HepG2 (cell line): Measurements from ENCODE around the gene RHBDL1. TPM values are rescaled to one million over a fixed set of nuclear protein-coding genes. Genes with fewer than 3 reads are reported as not detected.

Source experiments
- ARHGAP35 ChIP-seq: sonication (generic); formaldehyde crosslinking; IDR thresholded peaks from 2 replicates; pipeline ENCODE4 v1.9.0; 2022; ENCODE audit warnings: mild to moderate bottlenecking, inconsistent platforms, moderate library complexity, missing genetic modification reagents, borderline replicate concordance
- CCDC6 ChIP-seq: sonication (generic); formaldehyde crosslinking; IDR thresholded peaks from 2 replicates; pipeline ENCODE4 v1.8.1; 2022; ENCODE audit warnings: mild to moderate bottlenecking, missing genetic modification reagents, moderate library complexity
- ELF1 ChIP-seq: sonication (generic); formaldehyde crosslinking; IDR thresholded peaks from 2 replicates; pipeline ENCODE4 v1.4.0; 2020; ENCODE audit warnings: missing genetic modification reagents
- GABPA ChIP-seq, 2 experiments: IDR thresholded peaks; 2 replicates each; pipeline ENCODE4 v1.6.1; 2011 to 2016; ENCODE audit warnings: low read depth in 2 of 2, low read length in 1 of 2, missing biosample characterization in 1 of 2, missing genetic modification characterization in 1 of 2
- GABPB1 ChIP-seq: IDR thresholded peaks from 2 replicates; pipeline ENCODE4 v1.6.1; 2016; ENCODE audit warnings: mild to moderate bottlenecking, missing genetic modification reagents, moderate library complexity, missing compliant biosample characterization
- GLI4 ChIP-seq: sonication (generic); formaldehyde crosslinking; IDR thresholded peaks from 2 replicates; pipeline ENCODE4 v1.5.1; 2020; ENCODE audit warnings: missing genetic modification reagents, mild to moderate bottlenecking, moderate library complexity, borderline replicate concordance
- JUND ChIP-seq: sonication (generic); formaldehyde crosslinking; IDR thresholded peaks from 2 replicates; pipeline ENCODE4 v1.8.0; 2022; ENCODE audit warnings: mild to moderate bottlenecking, missing genetic modification reagents
- MTF2 ChIP-seq: sonication (generic); formaldehyde crosslinking; IDR thresholded peaks from 2 replicates; pipeline ENCODE4 v1.5.0; 2020; ENCODE audit warnings: missing genetic modification reagents, borderline replicate concordance
- NAIF1 ChIP-seq: sonication (generic); formaldehyde crosslinking; IDR thresholded peaks from 2 replicates; pipeline ENCODE4 v1.5.0; 2020; ENCODE audit warnings: mild to moderate bottlenecking, missing genetic modification reagents, borderline replicate concordance
- SKI ChIP-seq: fragments of 450-650 bp; IDR thresholded peaks from one replicate; pipeline ENCODE4 v1.6.1; 2018; ENCODE audit warnings: mild to moderate bottlenecking; ENCODE audit not compliant: partially characterized antibody
- SP4 ChIP-seq: sonication (generic); formaldehyde crosslinking; IDR thresholded peaks from 2 replicates; pipeline ENCODE4 v1.8.1; 2023; ENCODE audit warnings: mild to moderate bottlenecking, missing genetic modification reagents
- SRSF4 ChIP-seq: fragments of 200-400 bp; formaldehyde crosslinking; IDR thresholded peaks from one replicate; pipeline ENCODE4 v1.6.1; 2018; ENCODE audit warnings: mild to moderate bottlenecking, low read depth, low read length, moderate library complexity; ENCODE audit not compliant: poor library complexity, severe bottlenecking
- ZFP62 ChIP-seq: sonication (generic); formaldehyde crosslinking; IDR thresholded peaks from 2 replicates; pipeline ENCODE4 v1.4.0; 2020; ENCODE audit warnings: missing genetic modification reagents
- ZNF30 ChIP-seq: sonication (generic); formaldehyde crosslinking; IDR thresholded peaks from 2 replicates; pipeline ENCODE4 v1.5.0; 2020; ENCODE audit warnings: mild to moderate bottlenecking, missing genetic modification reagents
- ZNF407 ChIP-seq: sonication (generic); formaldehyde crosslinking; IDR thresholded peaks from one replicate; pipeline ENCODE4 v1.5.1; 2020; ENCODE audit warnings: mild to moderate bottlenecking, missing genetic modification reagents; ENCODE audit errors: not compliant biosample characterization
- ZNF431 ChIP-seq: sonication (generic); formaldehyde crosslinking; IDR thresholded peaks from 2 replicates; pipeline ENCODE4 v1.9.0; 2022; ENCODE audit warnings: missing genetic modification reagents, low read depth, mild to moderate bottlenecking, borderline replicate concordance
- polyA plus RNA-seq, 8 experiments: library from polyadenylated mRNA; depleted of rRNA in 3 of 8; stranded (reverse) in 7 of 8; unstranded in 1 of 8; fragments of >200 nt; fragmentation: Illumina TruSeq in 4 of 8; extraction: Trizol in 4 of 8; gene quantifications; 2 replicates each; pipeline versions ENCODE4 v1.2.1 to v1.2.3, GENCODE V29; 2011 to 2016; ENCODE audit warnings: low read depth in 4 of 8, missing spikeins in 1 of 8, mixed read lengths in 1 of 8; ENCODE audit not compliant: insufficient read depth in 1 of 8
- total RNA-seq, 5 experiments: library from RNA; depleted of rRNA; stranded (reverse); fragments of >200 nt; fragmentation: Illumina TruSeq; extraction: Trizol; gene quantifications; 2 replicates each; pipeline ENCODE4 v1.2.3, GENCODE V29; 2016; ENCODE audit warnings: low read depth in 1 of 5
- TF ChIP-seq, protein P1 (sequence below): sonication (generic); formaldehyde crosslinking; IDR thresholded peaks from 2 replicates; pipeline ENCODE4 v1.8.0; 2022; ENCODE audit warnings: mild to moderate bottlenecking, missing genetic modification reagents, borderline replicate concordance

Gene RHBDL1
- total and polyA plus RNA-seq, 2 of the 13 experiments (the other 11 are each of a cell fraction or from before 2014, with no cell fraction given), result 1.8 to 3.8 TPM

GRCh38 chr16:637081-638018 lies 38.1 kb upstream of the RHBDL1 start (continued):
- TF ChIP-seq ZNF407 (CRISPR knock-in tag) (peak; percentile 40), MTF2 (no peak), CCDC6 (CRISPR knock-in tag) (no peak), GABPB1 (no peak; the same call in 1 of the 2 replicates), ARHGAP35 (CRISPR knock-in tag) (no peak), ELF1 (CRISPR knock-in tag) (no peak), ZNF431 (CRISPR knock-in tag) (no peak), GABPA (IDR thresholded peaks at IDR 0.05; ENCODE audit: low read depth, low read length) (no peak), GABPA (CRISPR knock-in tag; IDR thresholded peaks at IDR 0.05; ENCODE audit: low read depth) (no peak), SRSF4 (no peak), ZNF30 (CRISPR knock-in tag) (no peak), SP4 (CRISPR knock-in tag) (peak; percentile 27; the same call in 1 of the 2 replicates), ZFP62 (CRISPR knock-in tag) (no peak), SKI (no peak), JUND (CRISPR knock-in tag) (no peak), GLI4 (CRISPR knock-in tag) (no peak), NAIF1 (CRISPR knock-in tag) (no peak)
- TF ChIP-seq, protein P1, sequence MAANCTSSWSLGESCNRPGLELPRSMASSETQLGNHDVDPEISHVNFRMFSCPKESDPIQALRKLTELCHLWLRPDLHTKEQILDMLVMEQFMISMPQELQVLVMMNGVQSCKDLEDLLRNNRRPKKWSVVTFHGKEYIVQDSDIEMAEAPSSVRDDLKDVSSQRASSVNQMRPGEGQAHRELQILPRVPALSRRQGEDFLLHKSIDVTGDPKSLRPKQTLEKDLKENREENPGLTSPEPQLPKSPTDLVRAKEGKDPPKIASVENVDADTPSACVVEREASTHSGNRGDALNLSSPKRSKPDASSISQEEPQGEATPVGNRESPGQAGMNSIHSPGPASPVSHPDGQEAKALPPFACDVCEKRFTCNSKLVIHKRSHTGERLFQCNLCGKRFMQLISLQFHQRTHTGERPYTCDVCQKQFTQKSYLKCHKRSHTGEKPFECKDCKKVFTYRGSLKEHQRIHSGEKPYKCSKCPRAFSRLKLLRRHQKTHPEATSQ (CRISPR knock-in tag), result no peak
